Activated T-cell treated with anti-CD3 and anti-CD28 coated beads for 1 hour (primary cell): ENCODE measurements around the gene WTAP.
"Not testable (repeated sequence)": the region's sequence is repeated elsewhere in the genome, so short reads cannot be mapped to it uniquely, and the experiment has no call there.

Experiments used
- DNase-seq: peaks from one replicate; pipeline ENCODE4 v3.0.0-alpha.2; 2020; ENCODE audit warnings: low read depth

WTAP gene

GRCh38 chr6:159762681-159763293 lies 35.5 kb downstream of the WTAP start:
- no peak for DNase-seq

GRCh38 chr6:159766906-159767305 lies 39.6 kb downstream of the WTAP start:
- no peak for DNase-seq

GRCh38 chr6:159769470-159769869 lies 42.2 kb downstream of the WTAP start:
- no peak for DNase-seq

DNA sequence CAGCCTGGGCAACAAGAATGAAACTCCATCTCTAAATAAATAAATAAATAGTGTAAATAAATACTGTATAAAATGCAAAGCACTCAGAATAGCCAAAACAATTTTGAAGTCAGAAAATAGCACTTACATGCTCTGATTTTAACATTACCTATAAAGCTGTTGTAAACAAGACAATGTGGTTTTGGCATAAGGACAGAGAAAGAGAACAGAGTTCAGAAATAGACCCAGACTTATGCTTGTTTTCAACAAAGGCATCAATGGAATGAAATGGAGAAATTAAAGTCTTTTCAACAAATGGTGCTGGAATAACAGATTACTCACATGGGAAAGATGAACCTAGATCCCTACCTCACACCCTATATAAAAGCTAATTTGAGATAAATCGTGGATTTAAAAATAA lies 44.9 kb downstream of the WTAP start:
- DNase-seq: no peak

GRCh38 chr6:159777240-159777904 lies 50.1 kb downstream of the WTAP start:
- no peak for DNase-seq

GRCh38 chr6:159778131-159778530 lies 50.8 kb downstream of the WTAP start:
- no peak for DNase-seq

- DNase-seq: no peak
These were observed 51.3 kb downstream of the WTAP start for GRCh38 chr6:159778542-159779103.

DNA sequence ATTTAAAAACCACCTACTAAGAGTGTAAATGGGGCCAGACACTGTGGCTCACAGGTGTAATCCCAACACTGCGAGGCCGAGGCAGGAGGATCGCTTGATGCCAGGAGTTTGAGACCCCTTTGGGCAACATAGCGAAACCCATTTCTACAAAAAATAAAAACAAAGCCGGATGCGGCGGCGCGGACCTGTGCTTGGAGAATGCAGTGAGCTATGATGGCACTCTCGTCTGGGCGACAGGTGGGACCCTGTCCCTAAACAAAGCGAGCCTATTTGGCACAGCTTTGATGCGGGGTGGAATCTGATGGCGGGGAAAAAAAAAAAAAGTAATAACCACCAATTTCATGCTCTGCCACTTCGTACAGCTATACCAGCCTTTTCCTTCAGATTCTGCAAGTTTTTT lies 61.0 kb downstream of the WTAP start:
- DNase-seq: peak; percentile 11

DNA sequence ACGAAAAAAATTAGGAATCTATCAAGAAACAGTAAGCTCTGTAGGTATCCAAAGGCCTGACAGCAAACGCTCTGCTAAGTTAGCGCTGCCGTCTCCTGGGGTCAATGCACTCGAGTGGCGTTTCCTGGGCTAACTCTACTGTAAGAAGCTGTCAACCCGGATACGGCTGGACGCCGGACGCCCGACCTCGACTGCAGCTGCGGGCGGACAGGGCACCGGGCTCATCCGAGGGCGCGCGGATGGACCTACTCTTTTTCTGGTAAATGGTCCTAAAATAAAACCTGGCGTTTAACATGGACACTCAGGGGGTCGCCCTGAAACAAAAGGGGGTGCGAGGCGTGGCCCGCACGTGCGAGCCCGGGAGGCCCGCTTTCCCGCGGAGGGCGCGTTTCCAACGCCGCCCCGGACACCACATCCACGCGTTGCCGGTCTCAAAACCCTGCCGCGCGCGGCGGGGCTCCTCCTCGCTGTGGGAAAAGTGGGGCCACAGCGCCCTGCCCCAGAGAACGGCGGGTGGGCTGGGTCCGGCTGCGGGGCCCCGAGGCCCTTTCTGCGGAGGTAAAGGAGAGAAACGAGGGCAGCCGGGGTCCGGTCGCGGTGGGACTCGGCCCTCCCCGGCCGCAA lies 61.6 kb downstream of the WTAP start:
- DNase-seq: peak; percentile 4

GRCh38 chr6:159789377-159790148 lies 62.3 kb downstream of the WTAP start, which contains the start of gene TCP1:
Gene TCP1 (minus strand): TSS chr6:159789602. CDS start chr6:159789468, 134 bp downstream.
- DNase-seq: peak; percentile 99

- peak; percentile 82 for DNase-seq
These were observed 63.0 kb downstream of the WTAP start, which contains the start of gene MRPL18 for GRCh38 chr6:159790149-159790955. Gene MRPL18 (plus strand): TSS chr6:159790467. CDS start chr6:159790588, 121 bp downstream.

GRCh38 chr6:159790956-159791598 lies 63.8 kb downstream of the WTAP start:
- DNase-seq: peak; percentile 6

- not testable (repeated sequence) for DNase-seq
These were observed 67.7 kb downstream of the WTAP start for GRCh38 chr6:159794976-159795375.

DNA sequence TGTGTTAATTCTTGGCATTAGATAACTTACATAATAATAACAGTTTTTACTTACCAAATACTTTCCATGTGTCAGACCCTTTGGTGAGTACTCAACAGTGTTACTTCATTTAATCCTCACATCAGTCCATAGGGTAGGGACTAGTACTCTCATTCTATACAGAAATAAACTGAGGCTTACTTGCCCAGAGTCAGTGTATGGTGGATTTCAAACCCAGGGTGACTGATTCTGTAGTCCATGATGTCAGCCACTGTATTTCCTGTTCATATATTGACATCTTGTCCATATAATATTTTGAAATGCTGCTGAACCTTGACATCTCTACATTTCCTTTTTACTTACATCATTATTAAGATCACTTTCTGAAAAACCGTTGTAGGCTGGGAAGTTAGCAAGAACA lies 70.2 kb downstream of the WTAP start:
- no peak for DNase-seq

GRCh38 chr6:159800141-159800865 lies 73.0 kb downstream of the WTAP start, which contains the start of gene PNLDC1:
Gene PNLDC1 (plus strand): TSS chr6:159800276. CDS start chr6:159800308, 32 bp downstream.
- DNase-seq: no peak

DNA sequence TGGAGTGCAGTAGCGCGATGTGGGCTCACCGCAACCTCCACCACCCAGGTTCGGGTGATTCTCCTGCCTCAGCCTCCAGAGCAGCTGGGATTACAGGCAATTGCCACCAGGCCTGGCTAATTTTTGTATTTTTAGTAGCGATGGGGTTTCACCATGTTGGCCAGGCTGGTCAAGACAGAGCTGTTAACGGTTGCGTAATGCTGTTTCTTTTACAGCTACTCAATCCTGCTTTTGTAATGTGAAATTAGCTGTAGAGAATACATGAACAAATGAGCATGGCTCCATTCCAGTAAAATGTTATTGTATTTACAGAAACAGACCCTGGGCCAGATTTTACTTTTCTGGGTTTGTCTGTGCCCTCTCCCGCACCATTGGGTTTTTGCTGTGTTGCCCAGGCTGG lies 74.6 kb downstream of the WTAP start:
- DNase-seq: no peak

- no peak for DNase-seq
These were observed 77.2 kb downstream of the WTAP start for GRCh38 chr6:159804504-159804903.

DNA sequence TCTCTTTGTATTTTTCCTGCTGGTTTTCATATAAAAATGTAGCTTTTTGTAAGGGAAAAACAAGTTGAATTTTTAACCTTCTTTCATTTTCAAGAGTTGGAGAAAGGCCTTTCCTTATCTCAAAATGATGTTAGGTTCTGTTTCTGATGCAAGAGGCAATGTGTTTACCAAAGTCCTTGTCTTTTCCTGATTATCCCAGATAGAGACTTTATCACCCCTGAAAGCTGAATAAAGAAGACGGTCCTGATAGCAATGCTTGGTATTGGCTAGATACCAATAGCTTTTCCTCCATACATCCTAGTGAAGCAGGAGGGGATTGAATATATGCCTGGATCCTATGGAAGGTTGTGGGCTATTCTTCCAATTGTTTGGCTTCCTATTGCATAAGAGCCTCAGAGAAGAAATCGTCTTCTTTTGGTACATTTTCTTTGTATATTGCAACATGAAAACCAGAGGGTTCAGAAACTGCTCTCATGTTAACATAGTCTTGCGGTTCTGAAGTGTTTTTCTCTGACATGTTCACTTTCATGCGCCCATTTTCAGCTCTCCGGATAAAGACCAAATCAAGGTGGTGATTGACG lies 78.2 kb downstream of the WTAP start:
- DNase-seq: no peak
